HepG2 (cell line): ENCODE measurements around the gene CASD1. TPM values are rescaled to one million over a fixed set of nuclear protein-coding genes. Genes with fewer than 3 reads are reported as not detected.
A peak's percentile ranks its signal among the peaks of the same experiment; 100 is the strongest.

Experiments
- EZH2 ChIP-seq: conservative IDR thresholded peaks from 2 replicates; pipeline ENCODE4 v1.6.1; 2012; ENCODE audit warnings: mild to moderate bottlenecking, low read depth, low read length, moderate library complexity
- FOXA1 ChIP-seq, 2 experiments: fragments of 450-650 bp in 1 of 2; sonication (generic) in 1 of 2; formaldehyde crosslinking in 1 of 2; IDR thresholded peaks; 2 replicates each; pipeline versions ENCODE4 v1.4.0 to v1.6.1; 2016 to 2020; ENCODE audit warnings: missing genetic modification reagents in 1 of 2
- HMGXB4 ChIP-seq, 2 experiments: sonication (generic) in 1 of 2; formaldehyde crosslinking in 1 of 2; IDR thresholded peaks; 2 replicates each; pipeline versions ENCODE4 v1.4.0 to v1.6.1; 2018 to 2020; ENCODE audit warnings: missing genetic modification reagents in 2 of 2, borderline replicate concordance in 1 of 2, low read depth in 1 of 2, mild to moderate bottlenecking in 1 of 2, missing biosample characterization in 1 of 2
- HOMEZ ChIP-seq: IDR thresholded peaks from 2 replicates; pipeline ENCODE4 v1.6.1; 2016; ENCODE audit warnings: low read depth
- ISL2 ChIP-seq: sonication (generic); formaldehyde crosslinking; IDR thresholded peaks from 2 replicates; pipeline ENCODE4 v1.5.0; 2020; ENCODE audit warnings: missing genetic modification reagents
- KAT7 ChIP-seq: IDR thresholded peaks from 2 replicates; pipeline ENCODE4 v1.6.1; 2018; ENCODE audit warnings: borderline replicate concordance, missing compliant biosample characterization
- KLF9 ChIP-seq: IDR thresholded peaks from 2 replicates; pipeline ENCODE4 v1.6.1; 2016; ENCODE audit warnings: low read depth
- MXD4 ChIP-seq: IDR thresholded peaks from 2 replicates; pipeline ENCODE4 v1.6.1; 2016; ENCODE audit warnings: mild to moderate bottlenecking, missing biosample characterization, missing genetic modification reagents
- NR2F6 ChIP-seq, 2 experiments: IDR thresholded peaks; 2 replicates each; pipeline ENCODE4 v1.6.1; 2016; ENCODE audit warnings: antibody characterized with exemption in 1 of 2, mild to moderate bottlenecking in 1 of 2
- REXO4 ChIP-seq: sonication (generic); formaldehyde crosslinking; IDR thresholded peaks from 2 replicates; pipeline ENCODE4 v1.8.0; 2022; ENCODE audit warnings: missing genetic modification reagents, mild to moderate bottlenecking, borderline replicate concordance
- SMARCE1 ChIP-seq: fragments of 450-650 bp; IDR thresholded peaks from 2 replicates; pipeline ENCODE4 v1.6.1; 2017; ENCODE audit warnings: borderline replicate concordance
- TRAFD1 ChIP-seq: sonication (generic); formaldehyde crosslinking; IDR thresholded peaks from 2 replicates; pipeline ENCODE4 v1.5.1; 2020; ENCODE audit warnings: missing genetic modification reagents, mild to moderate bottlenecking, borderline replicate concordance
- ZC3H4 ChIP-seq: sonication (generic); formaldehyde crosslinking; IDR thresholded peaks from 2 replicates; pipeline ENCODE4 v1.4.0; 2020; ENCODE audit warnings: missing genetic modification reagents, borderline replicate concordance
- ZKSCAN5 ChIP-seq: sonication (generic); formaldehyde crosslinking; IDR thresholded peaks from 2 replicates; pipeline ENCODE4 v1.5.1; 2020; ENCODE audit warnings: mild to moderate bottlenecking, missing genetic modification reagents
- ZNF17 ChIP-seq: sonication (generic); formaldehyde crosslinking; IDR thresholded peaks from 2 replicates; pipeline ENCODE4 v1.5.0; 2020; ENCODE audit warnings: mild to moderate bottlenecking, missing genetic modification reagents
- ZNF589 ChIP-seq: sonication (generic); formaldehyde crosslinking; conservative IDR thresholded peaks from 2 replicates; pipeline ENCODE4 v1.8.0; 2022; ENCODE audit warnings: mild to moderate bottlenecking, moderate library complexity, missing genetic modification reagents
- ZNF609 ChIP-seq: sonication (generic); formaldehyde crosslinking; IDR thresholded peaks from 2 replicates; pipeline ENCODE4 v1.4.0; 2020; ENCODE audit warnings: mild to moderate bottlenecking, missing genetic modification reagents, borderline replicate concordance
- ZNF691 ChIP-seq: sonication (generic); formaldehyde crosslinking; IDR thresholded peaks from 2 replicates; pipeline ENCODE4 v1.4.0; 2020; ENCODE audit warnings: missing genetic modification reagents, low read depth, mild to moderate bottlenecking, borderline replicate concordance
- polyA plus RNA-seq, 8 experiments: library from polyadenylated mRNA; depleted of rRNA in 3 of 8; stranded (reverse) in 7 of 8; unstranded in 1 of 8; fragments of >200 nt; fragmentation: Illumina TruSeq in 4 of 8; extraction: Trizol in 4 of 8; gene quantifications; 2 replicates each; pipeline versions ENCODE4 v1.2.1 to v1.2.3, GENCODE V29; 2011 to 2016; ENCODE audit warnings: low read depth in 4 of 8, missing spikeins in 1 of 8, mixed read lengths in 1 of 8; ENCODE audit not compliant: insufficient read depth in 1 of 8
- total RNA-seq, 5 experiments: library from RNA; depleted of rRNA; stranded (reverse); fragments of >200 nt; fragmentation: Illumina TruSeq; extraction: Trizol; gene quantifications; 2 replicates each; pipeline ENCODE4 v1.2.3, GENCODE V29; 2016; ENCODE audit warnings: low read depth in 1 of 5

CASD1 gene
- total and polyA plus RNA-seq, 2 of the 13 experiments (the other 11 are each of a cell fraction or from before 2014, with no cell fraction given) = 22.9 to 32.6 TPM

- peak; percentile 49 to 60; a peak in 3 of 4 replicates for TF ChIP-seq HMGXB4 (CRISPR knock-in tag; IDR thresholded peaks at IDR 0.05; ENCODE audit: borderline replicate concordance in 1 of 2, low read depth in 1 of 2)
- no peak for TF ChIP-seq ZKSCAN5 (CRISPR knock-in tag)
- no peak for TF ChIP-seq FOXA1 (IDR thresholded peaks at IDR 0.05)
- 0 out of 2 replicates have a peak, but pooled peaks have one; percentile 26 for TF ChIP-seq FOXA1 (CRISPR knock-in tag; IDR thresholded peaks at IDR 0.05)
- peak; percentile 56; the same call in 1 of the 2 replicates for TF ChIP-seq ZC3H4 (CRISPR knock-in tag)
- TF ChIP-seq ZNF691 (CRISPR knock-in tag) = no peak
- no peak for TF ChIP-seq ZNF589 (CRISPR knock-in tag)
- TF ChIP-seq MXD4 (CRISPR knock-in tag) = peak; percentile 66; the same call in 1 of the 2 replicates
- TF ChIP-seq ISL2 (CRISPR knock-in tag) = peak; percentile 13; the same call in 1 of the 2 replicates
- no peak for TF ChIP-seq EZH2
- TF ChIP-seq KLF9 (CRISPR knock-in tag) = no peak
- peak; percentile 54; the same call in 1 of the 2 replicates for TF ChIP-seq KAT7
- TF ChIP-seq REXO4 (CRISPR knock-in tag) = no peak
- TF ChIP-seq ZNF609 (CRISPR knock-in tag) = no peak
- no peak for TF ChIP-seq NR2F6 (IDR thresholded peaks at IDR 0.05)
- no peak for TF ChIP-seq NR2F6 (CRISPR knock-in tag; IDR thresholded peaks at IDR 0.05)
- TF ChIP-seq ZNF17 (CRISPR knock-in tag) = no peak
- TF ChIP-seq TRAFD1 = no peak
- no peak for TF ChIP-seq HOMEZ
- TF ChIP-seq SMARCE1 = no peak
Observed at GRCh38 chr7:94509887-94510581, 425 bp downstream of the CASD1 start (continued).
